Bone marrow (tissue), 2 donors: ENCODE measurements around the gene TUBGCP3.

Experiments used
- DNase-seq, 2 donors: peaks; one replicate each; lab custom pipeline; 2025; lab: John Stamatoyannopoulos, UW

Gene TUBGCP3

DNA sequence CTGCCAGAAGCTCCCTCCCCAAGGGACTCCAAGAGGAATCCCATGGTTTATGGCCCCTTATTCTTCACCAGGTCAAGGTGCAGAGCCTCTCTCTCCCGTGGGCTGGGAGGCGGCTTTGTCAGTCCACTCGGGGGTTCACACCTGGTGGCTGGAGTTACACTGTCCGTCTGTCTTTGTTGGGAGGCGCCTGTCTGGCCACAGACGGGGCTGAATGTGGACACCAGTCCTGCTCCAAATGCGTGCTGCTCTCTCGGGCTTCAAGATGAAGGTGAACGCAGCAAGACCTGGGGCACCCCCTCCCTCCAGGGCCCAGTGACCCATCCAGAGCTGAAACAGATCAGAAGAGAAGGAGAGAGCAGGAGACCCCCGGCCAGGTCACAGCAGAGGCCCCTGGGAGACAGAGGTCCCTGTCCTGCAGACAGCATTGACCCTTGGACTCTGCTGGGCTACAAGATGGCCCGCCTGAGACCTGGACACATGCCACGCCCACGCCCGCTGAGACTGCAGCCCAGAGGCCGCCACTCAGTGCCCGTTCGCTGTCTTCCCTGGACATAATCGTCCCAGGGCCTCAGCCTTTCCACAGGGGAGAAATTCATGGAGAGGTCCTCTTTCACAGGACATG lies 29.9 kb upstream of the TUBGCP3 start:
- no peak for DNase-seq

DNA sequence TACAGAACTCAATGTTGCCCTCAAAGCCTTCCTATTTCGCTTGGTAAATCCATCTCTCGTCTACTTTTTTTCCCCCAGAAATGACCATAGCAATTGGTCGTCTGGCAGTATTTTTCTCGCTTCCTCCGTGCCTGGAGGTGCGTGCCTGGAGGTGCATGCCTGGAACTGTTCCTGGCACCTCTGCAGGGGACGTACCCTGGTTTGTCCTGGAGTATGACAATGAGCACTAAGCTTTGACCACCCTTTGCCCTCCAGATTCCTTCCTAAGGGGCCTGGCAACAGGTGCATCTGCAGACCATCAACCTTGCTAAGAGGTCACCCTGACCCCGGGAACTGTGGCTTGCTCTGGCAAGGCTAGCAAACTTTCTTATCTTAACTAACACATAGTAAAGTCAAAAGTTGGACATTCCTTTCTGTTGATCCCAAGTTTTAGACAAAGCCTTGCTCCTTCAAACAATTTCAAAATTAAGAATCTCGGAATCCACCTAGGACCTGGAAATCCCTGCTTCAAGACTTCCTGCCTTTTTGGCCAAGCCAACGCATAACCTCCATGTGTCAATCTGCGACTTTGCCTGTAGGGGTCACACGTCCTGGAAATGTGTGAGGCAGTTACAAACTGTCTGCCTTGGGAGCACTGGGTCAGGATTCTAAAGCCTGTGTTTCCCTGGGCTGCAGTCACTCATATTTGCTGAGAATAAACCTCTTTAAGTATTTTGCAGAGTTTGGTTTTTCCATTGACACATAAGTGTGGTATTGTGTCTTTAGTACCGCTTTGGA lies 28.8 kb upstream of the TUBGCP3 start:
- no peak for DNase-seq

DNA sequence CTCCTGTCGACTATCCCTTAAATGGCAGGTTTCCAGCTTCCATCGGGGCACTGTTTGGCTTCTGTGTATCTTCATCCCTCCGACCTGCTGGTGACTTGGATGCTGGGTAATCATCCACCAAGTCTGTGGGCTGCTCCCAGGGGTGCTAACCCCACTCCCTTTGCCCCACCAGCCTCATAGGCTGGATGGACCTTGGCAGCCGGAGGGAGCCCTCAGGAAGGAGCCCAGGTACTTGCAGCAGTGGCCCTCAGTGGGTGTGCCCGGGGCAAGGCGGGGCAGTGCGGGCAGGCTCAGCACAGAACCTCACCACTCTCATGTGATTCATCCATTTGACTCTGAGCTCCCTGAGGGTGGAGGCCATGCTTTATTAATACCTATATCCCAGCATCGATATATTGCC lies 27.4 kb upstream of the TUBGCP3 start:
- no peak for DNase-seq

DNA sequence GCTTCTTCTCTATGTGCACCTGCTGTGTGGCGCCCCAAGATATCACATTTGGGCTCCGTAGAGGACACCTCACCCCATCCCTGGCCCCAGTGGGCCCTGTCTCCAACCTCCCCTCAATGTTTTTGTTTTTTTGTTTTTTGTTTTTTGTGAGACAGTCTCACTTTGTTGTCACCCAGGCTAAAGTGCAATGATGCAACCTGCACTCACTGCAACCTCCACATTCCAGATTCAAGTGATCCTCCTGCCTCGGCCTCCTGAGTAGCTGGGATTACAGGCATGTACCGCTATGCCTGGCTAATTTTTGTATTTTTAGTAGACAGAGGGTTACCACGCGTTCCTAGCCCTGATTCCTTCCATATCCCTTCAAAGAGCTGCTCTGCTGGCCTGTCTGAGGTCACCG lies 26.9 kb upstream of the TUBGCP3 start:
- no peak for DNase-seq

DNA sequence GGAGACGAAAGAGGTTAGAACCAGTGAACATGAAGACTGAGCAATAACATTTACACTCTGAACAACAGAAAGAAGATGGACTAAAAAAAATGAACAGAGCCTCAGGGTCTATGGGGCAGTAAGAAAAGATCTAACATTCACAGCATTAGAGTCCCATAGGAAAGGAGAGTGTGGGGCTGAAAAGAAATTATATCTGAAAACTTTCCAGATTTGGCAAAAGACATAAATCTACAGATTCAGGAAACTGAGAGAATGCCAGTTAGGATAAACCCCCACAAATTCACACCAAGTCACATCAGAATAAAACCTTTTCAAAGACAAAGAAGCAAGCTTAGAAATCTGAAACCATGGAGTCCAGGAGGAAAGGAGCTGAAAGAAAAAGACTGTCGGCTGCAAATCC lies 20.3 kb upstream of the TUBGCP3 start:
- DNase-seq: no peak

DNA sequence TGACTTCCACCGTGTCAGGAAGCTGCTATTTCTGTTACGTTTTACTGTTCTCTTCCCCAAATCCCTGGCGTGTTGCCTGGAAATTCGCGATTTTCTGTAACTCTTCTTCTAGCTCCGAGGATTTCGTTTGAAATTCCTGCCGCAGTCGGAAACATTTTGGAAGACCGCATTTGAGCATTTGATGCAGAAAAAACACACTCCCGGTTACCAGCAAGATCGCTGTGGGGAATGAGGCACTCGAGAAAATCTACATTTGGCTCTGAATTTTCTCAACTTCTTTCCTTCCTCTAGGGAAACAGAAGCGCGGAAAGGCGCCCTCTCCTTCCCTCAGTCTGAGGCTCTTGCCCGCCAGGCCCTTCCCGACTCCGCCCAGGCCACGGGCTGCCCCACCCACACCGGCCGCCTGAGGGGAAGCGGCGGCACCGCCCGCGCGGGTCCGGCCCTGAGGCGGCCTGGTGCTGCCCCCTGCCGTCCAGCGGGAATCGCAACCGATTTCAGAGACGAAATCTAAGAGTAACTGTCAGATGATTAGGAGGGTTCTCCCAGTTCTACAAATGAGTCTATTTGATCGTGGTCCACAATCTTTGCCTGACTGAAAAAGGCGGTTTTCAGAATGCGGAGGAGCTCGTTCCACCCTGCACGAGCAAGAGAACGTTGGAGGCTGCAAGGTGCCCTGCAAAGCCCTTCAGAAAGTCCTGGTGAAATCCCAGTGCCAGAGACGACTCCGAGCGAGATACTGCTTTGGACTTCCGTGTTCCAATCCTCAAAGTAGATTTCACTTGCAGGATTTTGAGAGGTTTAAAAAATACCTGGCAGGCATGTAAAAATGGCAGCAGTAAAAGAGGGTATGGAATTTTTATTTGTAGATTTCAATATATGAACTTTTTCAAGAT lies 18.4 kb upstream of the TUBGCP3 start:
- peak; percentile 65 to 79 for DNase-seq

DNA sequence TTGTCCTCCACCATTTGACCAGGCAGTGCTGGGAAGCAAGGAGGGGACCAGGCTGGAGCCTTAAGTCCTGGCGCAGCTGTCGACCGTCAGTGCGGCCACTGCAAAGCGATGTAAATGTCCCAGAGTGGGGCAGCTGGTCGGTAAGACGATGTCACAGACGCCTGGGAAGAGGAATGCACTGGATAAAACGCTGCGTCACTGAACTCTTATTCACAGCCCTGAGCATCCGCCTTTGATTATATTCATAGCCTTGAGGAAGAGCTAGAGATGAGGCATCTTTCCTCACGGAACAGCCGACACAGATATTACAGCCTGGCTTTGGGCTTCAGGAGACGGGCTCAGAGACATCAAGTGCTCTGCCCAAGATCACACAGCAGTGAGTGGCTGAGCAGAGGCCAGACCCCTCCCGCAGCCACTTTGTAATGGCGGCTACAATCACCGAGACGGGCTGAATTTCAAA lies 17.6 kb upstream of the TUBGCP3 start:
- no peak for DNase-seq

DNA sequence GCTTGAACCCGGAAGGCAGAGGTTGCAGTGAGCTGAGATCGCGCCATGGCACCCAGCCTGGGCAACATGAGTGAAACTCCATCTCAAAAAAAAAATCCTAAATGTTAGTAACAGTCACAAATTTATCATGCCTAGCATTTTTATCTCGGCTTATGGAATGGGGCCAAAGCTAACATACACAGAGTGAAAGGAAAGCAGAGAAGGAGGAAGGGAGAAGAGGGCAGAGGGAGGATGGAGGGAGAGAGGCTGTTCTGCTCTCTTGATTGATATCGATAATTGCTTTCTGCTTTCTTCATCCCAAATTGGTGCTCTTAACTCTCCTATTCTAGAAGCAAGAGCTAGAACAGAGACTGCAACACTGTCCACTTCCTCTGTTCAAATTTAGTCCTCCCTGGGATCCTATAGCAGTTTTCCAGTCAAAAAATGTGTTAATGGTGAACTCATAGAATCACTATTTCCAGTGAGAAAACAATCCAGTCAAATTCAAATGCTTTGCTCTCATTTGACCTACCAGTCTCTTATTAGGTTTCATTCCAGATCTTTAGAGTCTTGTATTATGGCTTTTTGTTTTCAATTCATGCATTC lies 15.8 kb upstream of the TUBGCP3 start:
- no peak for DNase-seq

DNA sequence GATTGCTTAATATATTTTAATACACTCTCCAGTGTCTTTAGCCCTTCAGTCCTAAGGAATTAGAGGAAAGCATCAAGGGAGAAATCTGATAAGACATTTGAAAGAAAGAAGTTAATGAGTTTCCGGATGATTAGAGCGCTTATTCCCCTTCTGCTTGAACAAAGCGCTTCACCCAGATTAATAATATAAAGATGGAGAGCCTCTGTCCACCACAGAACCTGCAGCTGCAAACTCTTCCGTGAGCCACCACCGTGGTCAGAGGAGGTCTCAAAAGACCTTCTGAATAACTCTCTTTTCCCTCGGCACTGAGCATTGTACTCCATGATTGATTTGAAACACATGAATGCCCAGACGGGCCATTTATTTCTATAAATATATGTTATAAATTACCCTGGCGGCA lies 14.2 kb upstream of the TUBGCP3 start:
- no peak for DNase-seq

DNA sequence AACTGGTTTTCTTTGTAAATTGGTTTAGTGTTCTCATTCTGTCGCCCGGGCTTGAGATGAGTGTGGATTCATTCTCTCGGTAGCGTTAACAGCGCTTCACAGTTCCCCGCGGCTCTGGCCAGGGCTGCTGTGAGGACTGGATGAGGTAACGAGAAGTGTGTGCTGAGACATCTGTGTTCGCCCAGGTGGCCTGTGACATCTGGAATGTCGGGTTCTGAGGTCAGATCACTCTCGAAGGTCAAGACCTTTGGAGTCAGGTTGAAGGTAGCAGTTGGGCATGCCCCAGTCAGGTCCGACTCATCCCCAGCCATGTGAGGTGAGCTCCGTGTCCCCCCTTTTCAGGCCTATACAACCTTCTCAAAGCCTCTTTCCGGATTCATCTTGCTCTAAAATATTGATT lies 13.4 kb upstream of the TUBGCP3 start:
- DNase-seq: no peak

DNA sequence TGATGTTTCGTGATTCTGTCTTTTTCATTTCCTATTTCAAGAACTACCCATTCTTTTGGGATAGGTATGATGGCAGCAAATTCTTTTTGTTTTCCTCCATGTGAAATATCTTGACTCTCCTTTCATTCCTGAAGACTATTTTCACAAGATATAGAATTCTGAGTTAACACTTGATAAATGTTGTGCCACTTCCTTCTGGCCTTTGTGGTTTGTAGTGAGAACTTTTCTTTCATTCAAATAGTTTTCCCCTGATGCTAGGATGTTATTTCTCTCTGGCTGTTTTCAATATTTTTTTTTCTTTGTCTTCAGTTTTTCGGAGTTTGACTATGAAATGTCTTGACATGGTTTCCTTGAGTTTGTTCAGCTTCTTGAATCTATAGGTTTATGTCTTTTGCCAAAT lies 8.3 kb upstream of the TUBGCP3 start:
- no peak for DNase-seq

DNA sequence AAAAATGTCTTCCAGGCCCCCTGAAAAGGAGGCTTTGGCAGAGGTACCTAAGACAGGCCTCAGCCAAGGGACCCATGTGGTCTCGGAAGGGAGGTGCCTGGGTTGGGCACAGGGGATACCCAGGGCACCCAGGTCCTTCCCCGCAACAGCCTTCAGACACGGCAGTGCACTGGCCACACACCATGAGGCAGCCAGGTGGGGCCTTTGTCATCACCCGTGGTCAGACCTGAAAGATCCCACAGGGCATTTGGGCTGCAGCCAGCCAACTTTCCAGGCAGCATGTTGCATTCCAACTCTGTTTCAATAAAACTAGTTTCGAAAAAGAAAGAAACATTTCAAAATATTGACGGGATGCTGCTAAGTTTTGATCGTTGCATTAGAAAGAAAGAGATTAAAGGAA lies 4.7 kb upstream of the TUBGCP3 start:
- DNase-seq: no peak

DNA sequence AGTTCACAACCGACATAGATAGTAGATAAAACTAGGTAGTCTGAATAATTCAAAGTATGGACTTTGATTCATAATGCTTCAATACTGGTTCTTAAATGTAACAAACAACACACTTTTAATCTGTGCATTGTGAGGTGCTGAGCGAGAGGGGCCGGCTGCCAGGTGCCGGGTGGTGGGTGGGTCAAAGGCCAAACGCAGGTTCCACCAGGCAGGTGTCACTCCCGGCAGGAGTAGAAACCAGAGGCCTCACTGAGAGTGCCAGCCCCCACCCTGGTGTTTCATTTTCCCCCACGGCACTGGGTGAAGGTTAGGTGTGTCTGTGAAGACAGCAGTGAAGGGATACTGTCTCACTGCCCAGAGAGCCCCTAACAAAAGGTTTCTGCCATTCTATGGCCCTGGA lies 4.2 kb upstream of the TUBGCP3 start:
- DNase-seq: no peak

DNA sequence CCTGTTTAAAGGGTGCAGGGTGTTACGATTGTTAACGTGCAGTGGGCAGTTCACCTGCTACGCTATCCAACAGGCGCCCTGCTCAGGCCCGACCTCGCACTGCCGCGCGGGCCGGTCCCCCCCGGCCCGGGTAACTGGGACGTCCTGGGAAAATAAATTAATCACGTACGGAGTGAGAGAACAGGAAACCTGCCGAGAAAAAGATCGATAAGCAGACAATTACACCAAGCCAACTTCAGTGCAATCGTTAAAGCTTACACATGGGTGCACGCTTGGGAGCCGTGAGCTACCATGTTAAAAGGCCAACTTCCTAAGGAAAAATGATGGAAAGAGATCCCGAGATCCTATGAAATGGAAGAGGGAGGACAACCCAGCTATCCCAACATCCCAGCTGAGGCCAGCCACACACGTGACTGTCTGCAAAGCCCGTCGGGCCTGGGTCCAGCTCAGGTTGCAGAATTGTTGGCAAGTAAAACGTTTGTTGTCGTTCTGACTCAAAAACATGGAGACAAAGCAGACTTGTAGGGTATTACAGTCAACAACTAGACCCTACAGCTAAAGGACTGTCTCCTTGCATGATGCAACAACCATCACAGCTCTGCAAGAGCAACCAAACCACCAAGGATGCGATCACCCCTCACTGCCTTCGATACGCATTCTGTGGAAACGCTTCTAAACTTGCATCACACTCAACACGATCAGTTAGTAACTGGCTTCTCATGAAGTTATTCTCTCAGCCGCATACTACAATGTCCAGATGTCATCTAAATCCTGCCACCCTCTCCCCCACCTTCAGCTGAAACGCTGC lies 741 bp upstream of the TUBGCP3 start:
- no peak for DNase-seq

DNA sequence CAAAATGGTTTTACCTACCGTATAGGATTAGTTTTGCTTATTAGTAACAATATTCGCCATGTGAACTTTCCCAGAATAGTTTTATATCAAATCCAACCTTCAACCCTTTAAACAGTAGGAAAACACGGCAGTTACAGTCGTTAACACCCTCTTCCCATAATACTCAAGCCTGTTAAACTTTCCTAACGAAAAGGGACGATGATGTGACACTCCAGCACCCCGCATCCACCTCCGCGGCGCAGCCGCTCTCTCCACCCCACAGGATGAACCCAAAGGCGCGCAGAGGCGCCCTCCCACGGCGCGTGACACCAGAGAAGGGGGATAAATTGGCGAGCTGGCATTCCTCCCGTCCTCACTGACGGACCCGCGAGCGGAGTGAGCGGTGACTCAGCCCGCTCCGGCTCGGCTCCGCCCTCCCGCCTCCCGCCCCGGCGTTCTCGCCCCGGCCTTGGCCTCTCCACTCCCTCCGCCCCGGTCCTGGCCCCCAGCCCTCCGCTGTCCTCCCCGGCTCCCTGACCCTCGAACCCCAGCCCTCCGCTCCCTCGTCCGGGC lies 665 bp downstream of the TUBGCP3 start:
- DNase-seq: peak; percentile 69 to 78

DNA sequence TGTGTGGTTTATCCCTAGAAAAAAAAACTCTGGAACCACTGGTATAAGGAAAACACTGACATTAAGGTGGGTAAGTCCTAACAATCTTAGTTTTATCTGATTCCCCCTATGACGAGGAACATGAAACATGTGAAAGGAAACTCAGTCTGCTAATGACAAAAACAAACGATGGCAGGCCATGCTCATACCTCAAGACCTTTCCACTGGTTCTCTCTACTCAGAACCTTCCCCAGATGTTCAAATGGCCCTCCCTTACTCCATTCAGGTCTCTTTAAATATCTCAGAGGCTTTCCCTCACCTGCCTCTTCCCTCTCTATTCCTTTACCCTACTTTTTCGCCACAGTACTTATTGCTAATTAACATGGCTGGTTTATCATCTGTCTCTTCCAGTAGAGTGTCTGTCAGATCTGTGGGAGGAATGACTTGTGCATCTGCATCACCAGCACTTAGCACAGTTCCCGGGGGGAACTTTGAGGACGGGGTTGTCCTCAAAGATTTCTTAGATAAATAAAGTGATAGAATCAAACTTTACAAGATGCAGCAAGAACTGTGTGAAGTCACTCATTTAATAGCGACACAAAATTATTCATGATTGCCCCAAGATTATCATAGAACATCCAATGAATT lies 1.5 kb downstream of the TUBGCP3 start:
- DNase-seq: no peak

DNA sequence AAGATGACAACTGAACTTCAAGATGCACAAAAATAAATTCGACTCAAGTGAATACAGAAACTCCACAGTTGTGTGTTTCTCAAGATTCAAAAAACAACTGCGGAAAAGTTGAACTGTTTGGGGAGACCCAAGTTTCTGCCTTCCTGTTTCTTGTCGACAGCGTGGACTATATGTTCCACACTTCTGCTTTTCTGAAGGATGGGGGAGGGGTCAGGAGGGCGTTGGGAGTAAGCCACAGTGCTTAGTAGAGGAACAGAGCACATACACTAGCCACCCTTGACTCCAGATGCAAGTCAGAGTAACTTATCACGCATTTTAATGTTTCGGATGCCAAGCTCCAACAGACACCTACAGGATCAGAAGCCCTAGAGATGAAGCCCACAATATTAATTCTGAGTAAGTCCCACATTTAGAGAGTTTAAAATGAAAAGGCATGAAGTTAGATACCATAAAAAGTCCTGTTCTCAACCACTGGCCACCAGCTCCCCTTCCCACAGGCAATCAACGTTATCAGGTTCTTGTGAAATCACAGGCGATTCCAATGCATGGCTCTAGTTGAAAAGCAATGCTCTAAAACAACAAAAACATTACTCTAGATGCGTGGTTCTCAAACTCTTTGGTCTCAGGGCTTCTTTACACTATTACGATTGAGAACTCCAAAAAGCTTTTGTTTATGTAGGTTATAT lies 4.2 kb downstream of the TUBGCP3 start:
- peak; percentile 25 to 84 for DNase-seq

DNA sequence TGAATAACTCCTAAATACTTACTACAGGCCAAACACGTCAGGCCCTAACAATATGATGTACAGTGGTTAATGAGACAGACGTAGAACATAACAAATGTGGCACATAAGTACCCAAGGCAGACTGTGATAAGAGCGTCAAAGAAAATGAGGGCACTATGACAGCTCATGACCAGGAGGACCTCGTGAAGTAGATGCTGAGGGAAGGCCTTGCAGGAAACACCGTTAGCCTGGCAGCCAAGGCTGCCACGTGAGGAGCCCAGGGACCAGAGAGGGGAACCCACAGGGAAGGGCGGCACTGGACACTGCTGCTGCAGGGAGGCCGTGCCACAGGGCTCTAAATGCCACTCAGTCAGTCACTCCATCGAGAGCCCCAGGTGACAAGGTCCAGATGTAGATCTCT lies 5.7 kb downstream of the TUBGCP3 start:
- DNase-seq: no peak

DNA sequence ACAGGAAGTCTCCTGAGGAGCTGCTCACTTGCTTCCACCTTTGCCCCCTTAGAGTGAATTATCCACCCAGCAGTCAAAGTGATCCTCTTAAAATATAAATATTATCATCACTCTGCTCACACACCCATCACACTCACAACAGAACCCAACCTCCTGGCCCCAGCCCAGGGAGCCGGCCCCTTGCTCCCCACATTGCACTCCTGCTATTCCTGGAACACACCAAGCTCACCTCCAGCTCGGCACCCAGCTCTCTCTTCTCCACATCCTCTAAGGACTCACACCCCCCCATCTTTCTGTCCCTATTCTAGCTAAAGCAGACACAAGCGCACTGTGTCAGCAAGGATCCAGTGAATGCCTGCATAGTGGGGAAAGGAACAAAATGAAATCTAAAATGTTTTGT lies 7.0 kb downstream of the TUBGCP3 start:
- DNase-seq: no peak

DNA sequence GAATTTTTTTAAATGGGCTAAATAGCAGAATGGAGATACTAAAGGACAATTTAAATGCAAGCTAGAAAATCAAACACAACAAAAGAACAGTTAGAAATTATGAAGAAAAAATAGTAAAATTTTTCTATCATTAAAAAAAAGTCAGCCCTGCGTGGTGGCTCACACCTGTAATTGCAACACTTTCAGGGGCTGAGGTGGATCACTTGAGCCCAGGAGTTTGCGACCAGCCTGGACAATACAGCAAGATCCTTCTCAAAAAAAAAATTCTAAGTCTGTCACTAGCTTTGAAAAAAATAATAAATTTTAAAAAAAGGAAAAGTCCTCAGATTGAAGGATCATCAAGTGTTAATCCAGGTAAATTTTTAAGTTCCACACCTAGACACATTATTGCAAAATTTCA lies 7.7 kb downstream of the TUBGCP3 start:
- DNase-seq: no peak
